HepG2 (cell line): Measurements from ENCODE around the gene UFSP2. TPM values are rescaled to one million over a fixed set of nuclear protein-coding genes. Genes with fewer than 3 reads are reported as not detected.

ENCODE experiments used
- FOXA1 ChIP-seq, 2 experiments: fragments of 450-650 bp in 1 of 2; sonication (generic) in 1 of 2; formaldehyde crosslinking in 1 of 2; IDR thresholded peaks; 2 replicates each; pipeline versions ENCODE4 v1.4.0 to v1.6.1; 2016 to 2020; ENCODE audit warnings: missing genetic modification reagents in 1 of 2
- KMT2A ChIP-seq: sonication (generic); formaldehyde crosslinking; IDR thresholded peaks from 2 replicates; pipeline ENCODE4 v1.4.0; 2020; ENCODE audit warnings: missing genetic modification reagents
- MBD4 ChIP-seq: IDR thresholded peaks from 2 replicates; pipeline ENCODE4 v1.6.1; 2012; ENCODE audit warnings: low read length, inconsistent platforms, borderline replicate concordance
- RERE ChIP-seq: IDR thresholded peaks from 2 replicates; pipeline ENCODE4 v1.6.1; 2016; ENCODE audit warnings: low read depth, missing genetic modification reagents, missing compliant biosample characterization
- RFX3 ChIP-seq: IDR thresholded peaks from 2 replicates; pipeline ENCODE4 v1.6.1; 2016; ENCODE audit warnings: missing biosample characterization, missing genetic modification reagents
- SP2 ChIP-seq: sonication (generic); formaldehyde crosslinking; IDR thresholded peaks from 2 replicates; pipeline ENCODE4 v1.5.1; 2020; ENCODE audit warnings: mild to moderate bottlenecking, missing genetic modification reagents
- ZBTB14 ChIP-seq: sonication (generic); formaldehyde crosslinking; IDR thresholded peaks from 2 replicates; pipeline ENCODE4 v1.4.0; 2020; ENCODE audit warnings: missing genetic modification reagents
- ZNF274 ChIP-seq: sonication (generic); formaldehyde crosslinking; IDR thresholded peaks from 2 replicates; pipeline ENCODE4 v1.5.1; 2020; ENCODE audit warnings: mild to moderate bottlenecking, missing genetic modification reagents
- ZNF276 ChIP-seq: sonication (generic); formaldehyde crosslinking; IDR thresholded peaks from 2 replicates; pipeline ENCODE4 v1.4.0; 2020; ENCODE audit warnings: mild to moderate bottlenecking, low read depth, missing genetic modification reagents
- ZNF546 ChIP-seq: sonication (generic); formaldehyde crosslinking; conservative IDR thresholded peaks from 2 replicates; pipeline ENCODE4 v1.8.1; 2023; ENCODE audit warnings: mild to moderate bottlenecking, missing genetic modification reagents
- ZNF589 ChIP-seq: sonication (generic); formaldehyde crosslinking; conservative IDR thresholded peaks from 2 replicates; pipeline ENCODE4 v1.8.0; 2022; ENCODE audit warnings: mild to moderate bottlenecking, moderate library complexity, missing genetic modification reagents
- ZNF607 ChIP-seq: sonication (generic); formaldehyde crosslinking; IDR thresholded peaks from 2 replicates; pipeline ENCODE4 v1.5.1; 2020; ENCODE audit warnings: missing genetic modification reagents, mild to moderate bottlenecking, borderline replicate concordance
- polyA plus RNA-seq, 8 experiments: library from polyadenylated mRNA; depleted of rRNA in 3 of 8; stranded (reverse) in 7 of 8; unstranded in 1 of 8; fragments of >200 nt; fragmentation: Illumina TruSeq in 4 of 8; extraction: Trizol in 4 of 8; gene quantifications; 2 replicates each; pipeline versions ENCODE4 v1.2.1 to v1.2.3, GENCODE V29; 2011 to 2016; ENCODE audit warnings: low read depth in 4 of 8, missing spikeins in 1 of 8, mixed read lengths in 1 of 8; ENCODE audit not compliant: insufficient read depth in 1 of 8
- total RNA-seq, 5 experiments: library from RNA; depleted of rRNA; stranded (reverse); fragments of >200 nt; fragmentation: Illumina TruSeq; extraction: Trizol; gene quantifications; 2 replicates each; pipeline ENCODE4 v1.2.3, GENCODE V29; 2016; ENCODE audit warnings: low read depth in 1 of 5
- TF ChIP-seq, protein P1 (sequence below): sonication (generic); formaldehyde crosslinking; IDR thresholded peaks from 2 replicates; pipeline ENCODE4 v1.5.0; 2020; ENCODE audit warnings: missing genetic modification reagents, mild to moderate bottlenecking, borderline replicate concordance

UFSP2 gene
- total and polyA plus RNA-seq, 2 of the 13 experiments (the other 11 are each of a cell fraction or from before 2014, with no cell fraction given), result 24.1 to 32.3 TPM

DNA sequence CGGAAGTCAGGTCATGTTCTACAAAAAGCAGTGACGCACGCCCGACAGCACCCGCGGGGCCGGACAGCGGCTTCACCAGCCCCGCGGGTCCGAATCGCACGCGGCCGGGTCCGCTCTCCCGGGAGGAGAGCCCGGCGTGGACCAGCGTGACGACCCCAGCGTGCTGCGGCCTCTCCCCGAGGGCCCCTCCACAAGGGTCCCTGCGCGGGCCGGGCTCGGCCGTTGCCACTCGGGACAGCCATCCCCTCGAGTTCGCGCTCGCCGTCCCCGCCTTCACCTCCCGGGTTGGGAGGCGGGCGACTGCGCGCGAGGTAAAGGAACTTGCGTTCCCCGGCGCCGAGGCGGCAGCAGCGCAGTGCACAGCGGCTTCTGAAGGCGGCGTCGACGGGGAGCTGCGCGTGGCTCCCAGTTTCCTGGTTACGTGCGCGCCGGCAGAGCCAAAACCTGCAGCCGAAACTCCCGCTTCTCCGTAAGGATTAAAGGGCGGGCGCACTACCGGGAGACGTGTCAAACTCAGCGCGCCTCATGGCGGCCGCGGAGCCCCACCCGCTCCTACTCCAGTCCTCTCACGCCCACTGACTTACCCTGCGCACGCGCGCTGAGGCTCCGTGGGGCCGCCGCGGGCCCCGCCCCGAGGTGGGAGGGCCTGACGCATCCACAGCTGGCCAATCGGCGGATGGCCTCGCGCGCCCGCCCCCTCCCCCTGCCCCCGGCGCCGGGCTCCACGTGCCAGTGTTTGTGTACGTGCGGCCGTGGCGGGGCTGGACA lies 29.6 kb downstream of the UFSP2 start (continued):
- peak; percentile 91 for TF ChIP-seq ZNF276 (CRISPR knock-in tag)
- TF ChIP-seq KMT2A (CRISPR knock-in tag), result peak; percentile 82
- no peak for TF ChIP-seq MBD4
- TF ChIP-seq ZNF607 (CRISPR knock-in tag), result peak; percentile 99
- TF ChIP-seq ZNF589 (CRISPR knock-in tag), result peak; percentile 86
- TF ChIP-seq ZNF274 (CRISPR knock-in tag), result peak; percentile 98
- TF ChIP-seq RFX3 (CRISPR knock-in tag), result peak; percentile 44; the same call in 1 of the 2 replicates
- TF ChIP-seq ZBTB14, result peak; percentile 70
- TF ChIP-seq, protein P1, sequence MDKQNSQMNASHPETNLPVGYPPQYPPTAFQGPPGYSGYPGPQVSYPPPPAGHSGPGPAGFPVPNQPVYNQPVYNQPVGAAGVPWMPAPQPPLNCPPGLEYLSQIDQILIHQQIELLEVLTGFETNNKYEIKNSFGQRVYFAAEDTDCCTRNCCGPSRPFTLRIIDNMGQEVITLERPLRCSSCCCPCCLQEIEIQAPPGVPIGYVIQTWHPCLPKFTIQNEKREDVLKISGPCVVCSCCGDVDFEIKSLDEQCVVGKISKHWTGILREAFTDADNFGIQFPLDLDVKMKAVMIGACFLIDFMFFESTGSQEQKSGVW (CRISPR knock-in tag), result 0 out of 2 replicates have a peak, but pooled peaks have one; percentile 64
- TF ChIP-seq ZNF546 (CRISPR knock-in tag), result peak; percentile 98
- peak; percentile 48; the same call in 1 of the 2 replicates for TF ChIP-seq SP2 (CRISPR knock-in tag)
- no peak; the same call in 1 of the 2 replicates for TF ChIP-seq RERE (CRISPR knock-in tag)
- no peak for TF ChIP-seq FOXA1 (IDR thresholded peaks at IDR 0.05)
- TF ChIP-seq FOXA1 (CRISPR knock-in tag; IDR thresholded peaks at IDR 0.05), result peak; percentile 55; the same call in 1 of the 2 replicates
